ENCODE measurements around the gene TMC8. TPM values are rescaled to one million over a fixed set of nuclear protein-coding genes. Genes with fewer than 3 reads are reported as not detected.

TMC8 gene
- total RNA-seq, 6 experiments from 2014 or later, result not detected

DNA sequence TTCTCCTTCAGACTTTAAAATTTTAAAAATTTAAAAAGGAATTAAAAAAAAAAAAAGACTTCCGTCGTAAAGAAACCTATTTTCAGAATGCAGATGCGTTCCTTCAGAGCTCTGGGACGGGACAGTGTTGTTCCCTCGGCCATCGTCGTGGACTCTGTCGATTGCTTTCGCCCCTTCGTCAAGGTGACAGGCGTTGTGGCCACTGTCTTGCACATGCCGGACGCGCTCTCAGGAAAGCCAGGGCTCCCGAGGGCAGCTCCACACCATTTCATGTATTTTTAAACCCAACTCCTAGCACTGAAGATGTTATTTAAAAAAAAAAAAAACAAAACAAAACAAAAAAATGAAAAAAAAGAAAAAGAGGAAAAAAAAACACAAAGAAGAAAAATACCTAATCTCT, 24.4 kb upstream of the TMC8 start:
- H3K9me3 Mint-ChIP-seq, result peaks cover 3% of the 10 kb centered on the region
- H3K27ac Mint-ChIP-seq, result no peak overlapping the region
- TF ChIP-seq, protein P1, sequence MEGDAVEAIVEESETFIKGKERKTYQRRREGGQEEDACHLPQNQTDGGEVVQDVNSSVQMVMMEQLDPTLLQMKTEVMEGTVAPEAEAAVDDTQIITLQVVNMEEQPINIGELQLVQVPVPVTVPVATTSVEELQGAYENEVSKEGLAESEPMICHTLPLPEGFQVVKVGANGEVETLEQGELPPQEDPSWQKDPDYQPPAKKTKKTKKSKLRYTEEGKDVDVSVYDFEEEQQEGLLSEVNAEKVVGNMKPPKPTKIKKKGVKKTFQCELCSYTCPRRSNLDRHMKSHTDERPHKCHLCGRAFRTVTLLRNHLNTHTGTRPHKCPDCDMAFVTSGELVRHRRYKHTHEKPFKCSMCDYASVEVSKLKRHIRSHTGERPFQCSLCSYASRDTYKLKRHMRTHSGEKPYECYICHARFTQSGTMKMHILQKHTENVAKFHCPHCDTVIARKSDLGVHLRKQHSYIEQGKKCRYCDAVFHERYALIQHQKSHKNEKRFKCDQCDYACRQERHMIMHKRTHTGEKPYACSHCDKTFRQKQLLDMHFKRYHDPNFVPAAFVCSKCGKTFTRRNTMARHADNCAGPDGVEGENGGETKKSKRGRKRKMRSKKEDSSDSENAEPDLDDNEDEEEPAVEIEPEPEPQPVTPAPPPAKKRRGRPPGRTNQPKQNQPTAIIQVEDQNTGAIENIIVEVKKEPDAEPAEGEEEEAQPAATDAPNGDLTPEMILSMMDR (IDR thresholded peaks at IDR 0.05), result no peak
- H3K27me3 Mint-ChIP-seq (ENCODE audit: insufficient read depth), result no peaks in the 10 kb centered on the region
- no peak for DNase-seq
- peaks cover 7% of the 10 kb centered on the region for H3K36me3 Mint-ChIP-seq (ENCODE audit: low read depth)
- peaks cover 12% of the 10 kb centered on the region for H3K4me1 Mint-ChIP-seq (ENCODE audit: low read depth)
- no peak overlapping the region for H3K4me3 Mint-ChIP-seq

DNA sequence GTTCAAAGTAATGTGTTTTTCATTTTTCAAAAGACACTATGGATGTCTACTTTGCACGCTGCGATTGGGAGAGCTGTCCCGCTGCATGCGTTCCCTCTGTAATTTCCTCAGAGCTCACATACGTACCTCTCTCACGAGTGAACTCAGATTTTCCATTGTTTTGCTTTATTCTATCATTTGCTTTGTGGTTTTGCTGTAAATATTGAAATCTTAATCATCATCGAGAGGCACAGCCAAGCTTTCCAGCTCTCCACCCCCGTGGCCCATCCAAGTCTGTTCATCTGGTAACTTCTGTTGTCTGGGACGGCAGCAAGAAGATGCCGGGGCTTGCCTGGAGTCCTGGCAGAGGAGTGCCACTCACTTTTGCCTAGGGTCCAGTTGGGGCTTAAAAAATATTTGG, 23.1 kb upstream of the TMC8 start:
- H3K4me3 Mint-ChIP-seq, result no peak overlapping the region
- no peak for DNase-seq
- TF ChIP-seq, protein P1 (IDR thresholded peaks at IDR 0.05), result no peak
- H3K4me1 Mint-ChIP-seq (ENCODE audit: low read depth), result peaks cover 14% of the 10 kb centered on the region
- H3K9me3 Mint-ChIP-seq, result no peaks in the 10 kb centered on the region
- H3K36me3 Mint-ChIP-seq (ENCODE audit: low read depth), result no peaks in the 10 kb centered on the region
- no peak overlapping the region for H3K27ac Mint-ChIP-seq
- peaks cover under 1% of the 10 kb centered on the region for H3K27me3 Mint-ChIP-seq (ENCODE audit: insufficient read depth)

GRCh38 chr17:78107976-78108725, 22.4 kb upstream of the TMC8 start:
- DNase-seq, result no peak
- Mint-ChIP-seq H3K9me3 (no peaks in the 10 kb centered on the region), H3K27me3 (ENCODE audit: insufficient read depth) (peaks cover 3% of the 10 kb centered on the region), H3K4me1 (ENCODE audit: low read depth) (peaks cover 17% of the 10 kb centered on the region), H3K27ac (no peak overlapping the region), H3K36me3 (ENCODE audit: low read depth) (no peaks in the 10 kb centered on the region), H3K4me3 (no peak overlapping the region)
- TF ChIP-seq, protein P1 (IDR thresholded peaks at IDR 0.05), result no peak

DNA sequence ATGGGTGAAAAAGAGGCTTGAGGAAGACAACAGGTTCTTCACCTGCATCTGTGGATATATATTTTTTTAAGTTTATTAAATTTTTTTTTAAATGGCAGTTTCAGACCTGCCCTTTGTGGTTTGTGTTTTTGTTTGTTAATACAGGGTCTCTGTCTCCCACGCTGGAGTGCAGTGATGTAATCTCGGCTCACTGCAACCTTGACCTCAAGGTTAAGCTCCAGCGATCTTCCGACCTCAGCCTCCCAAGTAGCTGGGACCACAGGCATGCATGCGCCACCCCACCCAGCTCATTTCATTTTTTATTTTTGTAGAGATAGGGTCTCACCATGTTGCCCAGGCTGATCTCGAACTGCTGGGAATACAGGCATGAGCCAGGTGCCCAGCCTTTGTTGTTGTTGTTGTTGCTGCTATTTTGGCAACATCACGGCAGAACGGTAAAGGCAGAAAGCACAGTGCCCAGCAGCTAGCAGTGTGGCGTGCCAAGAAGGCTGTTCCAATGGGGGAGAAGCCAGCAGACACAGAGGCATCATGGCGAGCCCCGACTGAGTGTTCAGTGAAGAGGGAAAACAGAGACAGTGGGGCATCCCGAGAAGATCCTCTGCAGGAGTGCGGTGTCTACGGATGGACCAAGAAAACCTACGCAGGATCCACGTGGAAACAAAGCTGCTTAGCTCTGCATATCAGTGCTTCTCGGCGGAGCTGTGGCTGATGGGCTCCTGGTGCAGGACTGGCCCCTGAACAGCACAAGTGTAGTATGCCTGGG, 21.7 kb upstream of the TMC8 start:
- no peaks in the 10 kb centered on the region for H3K9me3 Mint-ChIP-seq
- no peak overlapping the region for H3K4me3 Mint-ChIP-seq
- TF ChIP-seq, protein P1 (IDR thresholded peaks at IDR 0.05), result no peak
- H3K27me3 Mint-ChIP-seq (ENCODE audit: insufficient read depth), result peaks cover 3% of the 10 kb centered on the region
- DNase-seq, result no peak
- H3K27ac Mint-ChIP-seq, result no peak overlapping the region
- H3K36me3 Mint-ChIP-seq (ENCODE audit: low read depth), result no peaks in the 10 kb centered on the region
- peaks cover 17% of the 10 kb centered on the region for H3K4me1 Mint-ChIP-seq (ENCODE audit: low read depth)

GRCh38 chr17:78109489-78109761, 21.1 kb upstream of the TMC8 start:
- TF ChIP-seq, protein P1 (IDR thresholded peaks at IDR 0.05), result no peak
- DNase-seq, result no peak
- Mint-ChIP-seq H3K27me3 (ENCODE audit: insufficient read depth) (peaks cover 4% of the 10 kb centered on the region), H3K27ac (no peak overlapping the region), H3K9me3 (no peaks in the 10 kb centered on the region), H3K36me3 (ENCODE audit: low read depth) (no peaks in the 10 kb centered on the region), H3K4me3 (no peak overlapping the region), H3K4me1 (ENCODE audit: low read depth) (peaks cover 17% of the 10 kb centered on the region)

Data from HFFc6 (cell line).